ENCODE results near the gene SF3B6. TPM values are rescaled to one million over a fixed set of nuclear protein-coding genes. Genes with fewer than 3 reads are reported as not detected.

Gene SF3B6
- 181 and 285 TPM in 2 replicates for total RNA-seq (2014; rRNA removed; shearing (Covaris generic); ENCODE audit: low replicate concordance)

- Histone ChIP-seq H4K20me1 (ENCODE audit: insufficient read depth, low read depth, low read length) (no peaks in the 10 kb centered on the region; the same call in 1 of the 2 replicates), H3K36me3 (ENCODE audit: insufficient read depth, low read length) (peaks cover 16% of the 10 kb centered on the region; the same call in 1 of the 2 replicates), H3K79me2 (ENCODE audit: low read length) (peaks cover 46% of the 10 kb centered on the region), H3K9me2 (replicated peaks; ENCODE audit: insufficient read depth, low read length) (no peaks in the 10 kb centered on the region), H3K4me2 (ENCODE audit: low read depth, low read length, poor library complexity, severe bottlenecking) (peak within 1 kb of the TSS; percentile 98), H3K9me3 (ENCODE audit: low read length) (no peaks in the 10 kb centered on the region), H3K27me3 (ENCODE audit: low read length) (no peaks in the 10 kb centered on the region), H3K4me1 (ENCODE audit: low read length) (peaks cover 26% of the 10 kb centered on the region), H2AFZ (ENCODE audit: low read length) (0 out of 2 replicates have a peak within 1 kb of the TSS, but pooled peaks have one; percentile 26), H3K27ac (ENCODE audit: low read length) (peak within 1 kb of the TSS; percentile 65), H3K4me3 (ENCODE audit: low read length) (peak within 1 kb of the TSS; percentile 95), H3K9ac (ENCODE audit: low read length) (peak within 1 kb of the TSS; percentile 87)
- DNase-seq = peak; percentile 100
Measured at GRCh38 chr2:24075915-24076848, at the start of gene SF3B6. Gene SF3B6 (minus strand): TSS chr2:24076326. CDS start chr2:24076229, 97 bp downstream.

- H2AFZ ChIP-seq (ENCODE audit: low read length) = peak overlapping the region; percentile 80
Measured at GRCh38 chr2:24123922-24124580, 47.9 kb upstream of the SF3B6 start.

GRCh38 chr2:24123195-24123921, 47.2 kb upstream of the SF3B6 start, which contains the start of the genes FAM228B and PFN4:
Gene FAM228B (plus strand): TSS chr2:24123469. CDS start chr2:24124362, 893 bp downstream.
Gene PFN4 (minus strand): TSS chr2:24123334. CDS start chr2:24122535, 799 bp downstream.
- Histone ChIP-seq H2AFZ (ENCODE audit: low read length) (peak within 1 kb of the TSS; percentile 95), H3K9ac (ENCODE audit: low read length) (peak within 1 kb of the TSS; percentile 95), H3K4me2 (ENCODE audit: low read depth, low read length, poor library complexity, severe bottlenecking) (peak within 1 kb of the TSS; percentile 97), H3K79me2 (ENCODE audit: low read length) (no peaks in the 10 kb centered on the region), H3K27me3 (ENCODE audit: low read length) (no peaks in the 10 kb centered on the region), H3K9me2 (replicated peaks; ENCODE audit: insufficient read depth, low read length) (no peaks in the 10 kb centered on the region), H3K9me3 (ENCODE audit: low read length) (no peaks in the 10 kb centered on the region), H3K36me3 (ENCODE audit: insufficient read depth, low read length) (no peaks in the 10 kb centered on the region), H3K27ac (ENCODE audit: low read length) (peak within 1 kb of the TSS; percentile 33; the same call in 1 of the 2 replicates), H3K4me3 (ENCODE audit: low read length) (peak within 1 kb of the TSS; percentile 81), H3K4me1 (ENCODE audit: low read length) (peaks cover 22% of the 10 kb centered on the region), H4K20me1 (ENCODE audit: insufficient read depth, low read depth, low read length) (no peaks in the 10 kb centered on the region)
- peak; percentile 94 for DNase-seq

More at GRCh38 chr2:24123922-24124580, 47.9 kb upstream of the SF3B6 start:
- Histone ChIP-seq H3K4me3 (ENCODE audit: low read length) (peak overlapping the region; percentile 81), H3K27me3 (ENCODE audit: low read length) (no peaks in the 10 kb centered on the region), H3K4me2 (ENCODE audit: low read depth, low read length, poor library complexity, severe bottlenecking) (peak overlapping the region; percentile 97), H3K4me1 (ENCODE audit: low read length) (peaks cover 22% of the 10 kb centered on the region), H3K9ac (ENCODE audit: low read length) (peak overlapping the region; percentile 95), H3K27ac (ENCODE audit: low read length) (peak overlapping the region; percentile 33; the same call in 1 of the 2 replicates), H4K20me1 (ENCODE audit: insufficient read depth, low read depth, low read length) (no peaks in the 10 kb centered on the region), H3K9me3 (ENCODE audit: low read length) (no peaks in the 10 kb centered on the region), H3K9me2 (replicated peaks; ENCODE audit: insufficient read depth, low read length) (no peaks in the 10 kb centered on the region), H3K36me3 (ENCODE audit: insufficient read depth, low read length) (no peaks in the 10 kb centered on the region), H3K79me2 (ENCODE audit: low read length) (no peaks in the 10 kb centered on the region)
- DNase-seq = no peak

- no peaks in the 10 kb centered on the region for H3K9me2 ChIP-seq (replicated peaks; ENCODE audit: insufficient read depth, low read length)
- H2AFZ ChIP-seq (ENCODE audit: low read length) = peak overlapping the region; percentile 95; the same call in 1 of the 2 replicates
- H3K9me3 ChIP-seq (ENCODE audit: low read length) = no peaks in the 10 kb centered on the region
Measured at GRCh38 chr2:24122366-24123194, 46.5 kb upstream of the SF3B6 start.

GRCh38 chr2:24121469-24121868, 45.3 kb upstream of the SF3B6 start:
- Histone ChIP-seq H3K4me1 (ENCODE audit: low read length) (peaks cover 29% of the 10 kb centered on the region), H3K9ac (ENCODE audit: low read length) (no peak overlapping the region), H3K36me3 (ENCODE audit: insufficient read depth, low read length) (no peaks in the 10 kb centered on the region), H3K79me2 (ENCODE audit: low read length) (no peaks in the 10 kb centered on the region), H2AFZ (ENCODE audit: low read length) (no peak overlapping the region), H3K4me3 (ENCODE audit: low read length) (no peak overlapping the region), H3K27ac (ENCODE audit: low read length) (no peak overlapping the region), H3K4me2 (ENCODE audit: low read depth, low read length, poor library complexity, severe bottlenecking) (no peak overlapping the region), H3K27me3 (ENCODE audit: low read length) (no peaks in the 10 kb centered on the region), H3K9me2 (replicated peaks; ENCODE audit: insufficient read depth, low read length) (no peaks in the 10 kb centered on the region), H3K9me3 (ENCODE audit: low read length) (no peaks in the 10 kb centered on the region), H4K20me1 (ENCODE audit: insufficient read depth, low read depth, low read length) (no peaks in the 10 kb centered on the region)
- DNase-seq = no peak

More at GRCh38 chr2:24122366-24123194, 46.5 kb upstream of the SF3B6 start:
- Histone ChIP-seq H3K4me1 (ENCODE audit: low read length) (peaks cover 29% of the 10 kb centered on the region), H3K4me3 (ENCODE audit: low read length) (peak overlapping the region; percentile 81), H3K36me3 (ENCODE audit: insufficient read depth, low read length) (no peaks in the 10 kb centered on the region), H3K4me2 (ENCODE audit: low read depth, low read length, poor library complexity, severe bottlenecking) (peak overlapping the region; percentile 97), H3K9ac (ENCODE audit: low read length) (peak overlapping the region; percentile 95), H4K20me1 (ENCODE audit: insufficient read depth, low read depth, low read length) (no peaks in the 10 kb centered on the region), H3K27ac (ENCODE audit: low read length) (no peak overlapping the region), H3K27me3 (ENCODE audit: low read length) (no peaks in the 10 kb centered on the region), H3K79me2 (ENCODE audit: low read length) (no peaks in the 10 kb centered on the region)
- no peak for DNase-seq

- Histone ChIP-seq H4K20me1 (ENCODE audit: insufficient read depth, low read depth, low read length) (no peaks in the 10 kb centered on the region), H3K36me3 (ENCODE audit: insufficient read depth, low read length) (no peaks in the 10 kb centered on the region), H2AFZ (ENCODE audit: low read length) (no peak overlapping the region), H3K27ac (ENCODE audit: low read length) (no peak overlapping the region), H3K4me1 (ENCODE audit: low read length) (peaks cover 29% of the 10 kb centered on the region), H3K4me3 (ENCODE audit: low read length) (no peak overlapping the region), H3K9me2 (replicated peaks; ENCODE audit: insufficient read depth, low read length) (no peaks in the 10 kb centered on the region), H3K9me3 (ENCODE audit: low read length) (no peaks in the 10 kb centered on the region), H3K4me2 (ENCODE audit: low read depth, low read length, poor library complexity, severe bottlenecking) (no peak overlapping the region), H3K9ac (ENCODE audit: low read length) (no peak overlapping the region), H3K79me2 (ENCODE audit: low read length) (no peaks in the 10 kb centered on the region), H3K27me3 (ENCODE audit: low read length) (no peaks in the 10 kb centered on the region)
- no peak for DNase-seq
Measured at GRCh38 chr2:24121066-24121465, 44.9 kb upstream of the SF3B6 start.

- no peaks in the 10 kb centered on the region for H3K79me2 ChIP-seq (ENCODE audit: low read length)
- H3K4me2 ChIP-seq (ENCODE audit: low read depth, low read length, poor library complexity, severe bottlenecking) = no peak overlapping the region
- no peaks in the 10 kb centered on the region for H3K9me3 ChIP-seq (ENCODE audit: low read length)
Measured at GRCh38 chr2:24117902-24118301, 41.8 kb upstream of the SF3B6 start.

More at GRCh38 chr2:24117902-24118301, 41.8 kb upstream of the SF3B6 start:
- peak; percentile 42 for DNase-seq
- H3K27me3 ChIP-seq (ENCODE audit: low read length) = no peaks in the 10 kb centered on the region
- no peak overlapping the region for H2AFZ ChIP-seq (ENCODE audit: low read length)
- H3K27ac ChIP-seq (ENCODE audit: low read length) = no peak overlapping the region
- H3K4me3 ChIP-seq (ENCODE audit: low read length) = no peak overlapping the region
- H4K20me1 ChIP-seq (ENCODE audit: insufficient read depth, low read depth, low read length) = no peaks in the 10 kb centered on the region
- no peak overlapping the region for H3K9ac ChIP-seq (ENCODE audit: low read length)
- H3K36me3 ChIP-seq (ENCODE audit: insufficient read depth, low read length) = no peaks in the 10 kb centered on the region
- peaks cover 14% of the 10 kb centered on the region for H3K4me1 ChIP-seq (ENCODE audit: low read length)
- H3K9me2 ChIP-seq (replicated peaks; ENCODE audit: insufficient read depth, low read length) = no peaks in the 10 kb centered on the region

Measured in Karpas-422 (cell line).